HG03159 (cell line): ENCODE measurements around the gene SDK1.

ENCODE experiments used
- ATAC-seq: cut with Tn5 transposase; IDR thresholded peaks from one replicate; pipeline ENCODE4 v1.9.1; 2021; ENCODE audit warnings: mild to moderate bottlenecking, moderate library complexity; ENCODE audit not compliant: unreplicated experiment

The SDK1 gene

GRCh38 chr7:3300651-3301448 lies at the start of gene SDK1:
Gene SDK1 (plus strand): TSS chr7:3301252. CDS start chr7:3301587, 335 bp downstream.
- peak; percentile 94 for ATAC-seq

GRCh38 chr7:3254718-3255117 lies 46.3 kb upstream of the SDK1 start:
- ATAC-seq, result no peak

DNA sequence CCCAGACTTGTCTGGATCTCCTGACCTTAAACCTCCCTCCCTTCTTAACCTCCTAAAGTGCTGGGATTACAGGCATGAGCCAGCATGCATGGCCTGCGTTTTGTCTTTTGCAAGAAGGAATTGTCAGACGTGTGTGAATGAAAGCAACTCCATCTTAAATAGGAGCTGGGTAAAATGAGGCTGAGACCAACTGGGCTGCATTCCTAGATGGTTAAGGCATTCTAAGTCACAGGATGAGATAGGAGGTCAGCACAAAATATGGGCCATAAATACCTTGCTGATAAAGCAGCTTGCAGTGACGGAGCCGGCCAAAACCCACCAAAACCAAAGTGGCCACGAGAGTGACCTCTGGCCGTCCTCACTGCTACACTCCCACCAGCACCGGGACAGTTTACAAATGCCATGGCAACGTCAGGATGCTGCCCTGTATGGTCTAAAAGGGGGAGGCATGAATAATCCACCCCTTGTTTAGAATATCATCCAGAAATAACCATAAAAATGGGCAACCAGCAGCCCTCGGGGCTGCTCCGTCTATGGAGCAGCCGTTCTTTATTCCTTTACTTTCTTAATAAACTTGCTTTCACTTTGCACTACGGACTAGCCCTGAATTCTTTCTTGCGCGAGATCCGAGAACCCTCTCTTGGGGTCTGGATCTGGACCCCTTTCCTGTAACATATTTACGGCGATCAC lies 41.2 kb upstream of the SDK1 start:
- ATAC-seq, result no peak

DNA sequence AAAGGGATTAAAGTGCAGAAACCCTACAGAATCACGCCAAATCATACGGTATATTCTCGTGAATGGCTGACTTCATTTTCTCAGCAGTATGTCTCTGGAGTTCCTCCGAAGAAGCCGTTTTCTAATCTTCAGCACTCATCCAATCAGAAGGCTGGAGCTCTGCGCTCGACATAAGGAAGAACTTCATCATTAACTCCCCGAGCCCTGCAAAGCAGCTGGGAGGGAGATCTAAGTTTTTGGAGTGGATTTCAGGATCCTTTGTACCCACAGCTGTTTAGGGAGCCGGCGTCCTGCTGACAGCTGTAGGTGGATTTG lies 40.7 kb upstream of the SDK1 start:
- ATAC-seq, result no peak

- no peak for ATAC-seq
Measured at GRCh38 chr7:3264693-3265339, 36.2 kb upstream of the SDK1 start.

DNA sequence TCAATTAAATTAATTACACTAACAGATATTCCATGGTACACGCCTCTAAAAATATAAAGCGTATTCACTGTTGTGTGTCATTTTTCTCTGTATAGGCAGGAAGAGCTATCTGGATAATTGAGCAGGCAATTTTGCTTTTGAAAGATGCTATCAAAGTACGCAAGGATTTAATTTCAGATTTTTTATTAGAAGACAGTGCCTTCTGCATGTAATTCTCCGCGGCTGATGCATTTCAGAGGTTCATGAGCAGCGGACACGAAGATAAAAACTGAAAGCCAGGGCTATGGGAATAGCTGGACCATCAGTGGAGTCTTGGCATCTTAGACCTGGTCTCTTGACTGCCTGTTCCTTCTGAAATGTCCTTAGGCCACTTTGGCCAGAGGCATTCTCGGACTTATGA lies 35.7 kb upstream of the SDK1 start:
- no peak for ATAC-seq

DNA sequence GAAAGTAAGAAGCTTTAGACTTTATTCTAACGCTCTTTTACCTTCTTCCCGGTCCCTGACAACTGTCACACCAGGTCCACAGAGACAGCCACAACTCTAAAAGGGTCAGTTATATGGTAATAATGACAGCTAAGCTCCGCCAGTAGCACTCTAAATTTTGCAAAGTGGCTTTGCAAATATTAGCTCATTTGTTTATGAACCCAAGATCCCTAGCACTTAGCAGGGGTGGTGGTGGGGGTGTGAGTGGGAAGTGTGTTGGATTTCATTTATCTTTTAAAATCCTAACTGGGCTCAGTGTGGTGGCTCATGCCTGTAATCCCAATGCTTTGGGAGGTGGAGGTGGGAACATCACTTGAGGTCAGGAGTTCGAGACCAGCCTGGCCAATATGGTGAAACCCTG lies 34.8 kb upstream of the SDK1 start:
- no peak for ATAC-seq

- ATAC-seq, result no peak
Measured at GRCh38 chr7:3267966-3268690, 32.9 kb upstream of the SDK1 start.

GRCh38 chr7:3270362-3270761 lies 30.7 kb upstream of the SDK1 start:
- no peak for ATAC-seq

- no peak for ATAC-seq
Measured at GRCh38 chr7:3271298-3271697, 29.8 kb upstream of the SDK1 start.

GRCh38 chr7:3272691-3273141 lies 28.3 kb upstream of the SDK1 start:
- ATAC-seq, result no peak

DNA sequence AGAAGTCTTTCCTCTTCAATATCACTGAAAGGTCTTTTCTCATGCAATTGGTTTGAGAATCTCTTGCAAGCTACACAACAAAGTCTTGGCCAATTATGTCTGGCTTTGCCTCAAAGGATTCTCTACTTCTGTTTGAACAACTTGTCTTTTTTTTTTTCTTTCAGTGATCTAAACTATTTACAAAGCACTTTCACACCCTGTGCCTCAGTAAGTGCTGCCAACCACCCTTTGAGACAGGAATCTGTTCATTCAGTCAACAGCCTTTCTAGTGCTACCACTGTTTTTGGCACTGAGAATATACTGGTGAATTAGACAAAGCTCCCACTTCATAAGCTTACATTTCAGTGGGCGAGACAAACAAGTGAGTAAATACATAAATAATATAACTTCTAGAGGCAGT lies 26.9 kb upstream of the SDK1 start:
- ATAC-seq, result no peak

DNA sequence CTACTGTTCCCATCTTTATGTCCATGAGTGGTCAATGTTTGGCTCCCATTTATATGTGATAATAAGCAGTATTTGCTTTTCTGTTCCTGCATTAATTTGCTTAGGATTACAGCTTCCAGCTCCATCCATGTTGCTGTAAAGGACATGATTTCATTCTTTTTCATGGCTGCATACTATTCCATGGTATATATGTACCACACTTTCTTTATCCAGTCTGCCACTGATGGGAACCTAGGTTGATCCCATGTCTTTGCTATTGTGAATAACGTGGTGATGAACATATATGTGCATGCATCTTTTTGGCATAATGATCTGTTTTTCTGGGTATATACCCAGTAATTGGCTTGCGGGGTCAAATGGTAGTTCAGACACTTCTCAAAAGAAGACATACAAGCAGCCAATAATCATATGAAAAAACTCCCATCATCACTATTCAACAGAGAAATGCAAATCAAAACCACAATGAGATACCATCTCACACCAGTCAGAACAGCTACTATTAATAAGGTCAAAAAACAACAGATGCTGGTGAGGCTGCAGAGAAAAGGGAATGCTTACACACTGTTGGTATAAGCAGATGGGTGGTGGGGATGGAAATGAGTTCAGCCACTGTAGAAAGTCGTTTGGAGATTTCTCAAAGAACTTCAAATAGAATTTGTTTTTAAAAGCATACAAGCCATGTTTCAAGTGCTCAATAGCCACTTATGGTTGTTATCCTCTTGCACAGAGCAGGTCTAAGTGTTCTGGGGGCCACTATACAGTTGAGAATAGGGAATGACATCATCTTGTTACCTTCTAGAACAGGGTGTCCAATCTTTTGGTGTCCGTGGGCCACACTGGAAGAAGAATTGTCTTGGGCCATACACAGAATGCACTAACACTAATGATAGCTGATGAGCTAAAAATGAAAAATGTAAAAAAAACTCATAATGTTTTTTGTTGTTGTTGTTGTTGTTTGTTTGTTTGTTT lies 23.2 kb upstream of the SDK1 start:
- ATAC-seq, result no peak

DNA sequence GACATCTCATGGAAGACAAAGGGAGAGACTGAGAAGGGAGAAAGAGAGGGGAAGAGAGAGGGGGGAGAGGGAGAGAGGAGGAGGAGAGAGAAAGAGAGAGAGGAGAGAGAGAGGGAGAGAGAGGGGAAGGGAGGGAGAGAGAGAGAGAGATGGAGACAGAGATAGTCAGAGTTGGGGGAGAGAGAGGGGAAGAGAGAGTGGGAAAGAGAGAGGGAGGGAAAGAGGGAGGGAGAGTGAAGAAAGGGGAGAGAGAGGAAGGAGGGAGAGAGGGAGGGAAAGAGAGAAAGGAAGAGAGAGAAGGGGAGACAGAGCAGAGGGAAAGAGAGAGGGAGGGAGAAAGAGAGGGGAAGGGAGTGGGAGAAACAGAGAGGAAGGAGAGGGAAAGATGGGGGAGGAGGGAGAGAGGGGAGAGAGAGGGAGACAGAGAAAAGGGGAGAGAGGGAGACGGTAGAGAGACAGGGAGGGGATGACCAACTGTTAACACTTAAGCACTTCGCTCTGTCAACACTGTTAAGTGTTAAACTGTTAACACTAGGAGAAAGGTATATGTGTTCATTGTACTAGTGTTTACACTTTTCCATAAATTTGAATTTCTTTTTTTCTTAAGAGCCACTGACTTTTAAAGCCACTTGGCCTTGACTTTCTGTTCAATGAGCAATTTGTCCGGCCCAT lies 21.8 kb upstream of the SDK1 start:
- ATAC-seq, result no peak

GRCh38 chr7:3280445-3280844 lies 20.6 kb upstream of the SDK1 start:
- ATAC-seq, result no peak

DNA sequence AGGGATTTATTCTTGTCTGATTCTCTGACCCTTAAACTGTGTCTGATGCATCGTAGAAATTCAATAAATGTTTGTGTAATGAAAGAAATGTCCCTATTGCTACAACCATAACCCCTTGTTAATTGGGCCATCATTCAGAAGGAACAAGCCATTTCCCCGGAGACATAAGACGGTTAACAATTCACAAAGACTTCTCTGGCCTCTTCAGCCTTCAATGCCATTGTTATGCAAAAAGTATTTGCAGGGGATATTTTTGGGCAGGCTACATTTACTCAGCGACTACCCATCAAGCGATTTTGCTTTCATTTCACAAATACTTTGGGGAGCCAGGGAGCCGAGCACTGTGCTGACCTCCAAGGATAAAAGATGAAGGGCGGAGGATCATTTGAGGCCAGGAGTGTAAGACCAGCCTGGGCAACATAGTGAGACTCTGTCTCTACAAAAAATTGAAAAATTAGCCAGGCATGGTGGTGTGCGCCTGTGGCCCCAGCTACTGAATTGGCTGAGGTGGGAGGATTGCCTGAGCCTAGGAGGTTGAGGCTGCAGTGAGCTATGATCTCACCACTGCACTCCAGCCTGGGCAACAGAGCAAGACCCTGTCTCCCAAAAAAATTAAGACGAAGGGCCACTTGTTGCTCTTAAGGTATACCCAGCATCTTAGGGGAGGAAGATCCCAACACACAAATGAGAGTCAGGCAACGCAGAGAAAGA lies 20.0 kb upstream of the SDK1 start:
- no peak for ATAC-seq

GRCh38 chr7:3282457-3282856 lies 18.6 kb upstream of the SDK1 start:
- no peak for ATAC-seq

DNA sequence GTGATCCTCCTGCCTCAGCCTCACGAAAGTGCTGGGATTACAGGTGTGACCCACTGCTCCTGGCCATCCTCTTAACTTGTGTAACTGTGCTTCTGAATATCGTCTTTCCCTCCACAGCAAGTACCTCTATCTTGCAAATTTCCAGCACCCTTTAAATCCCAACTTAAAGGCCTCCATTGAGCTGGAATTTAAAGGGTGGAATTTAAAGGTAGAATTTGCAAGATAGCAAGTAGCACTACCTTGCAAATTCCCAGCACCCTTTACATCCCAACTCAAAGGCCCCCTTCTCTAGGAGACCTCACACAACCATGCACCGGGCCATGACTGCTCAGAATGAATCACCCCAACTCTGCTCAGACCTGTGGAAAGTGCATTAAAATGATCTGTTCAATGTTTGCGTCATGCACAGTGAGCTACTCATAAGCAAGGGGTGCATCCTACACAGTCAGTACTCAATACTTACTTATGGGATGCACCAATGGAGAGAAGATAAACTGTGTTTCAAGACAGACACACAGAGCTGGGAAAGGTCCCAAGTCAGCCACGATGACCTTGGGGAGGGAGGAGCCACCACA lies 17.8 kb upstream of the SDK1 start:
- no peak for ATAC-seq

GRCh38 chr7:3285652-3286051 lies 15.4 kb upstream of the SDK1 start:
- ATAC-seq, result no peak
